AG09319 (cell line): ENCODE data around the gene GAREM1.

Source experiments
- DNase-seq: peaks from one replicate; pipeline ENCODE4 v3.0.0-alpha.2; 2010; ENCODE audit warnings: low read depth; ENCODE audit errors: extremely low read depth
- TF ChIP-seq, protein P1 (sequence below): IDR thresholded peaks from 2 replicates; pipeline ENCODE4 v1.5.1; 2011; ENCODE audit warnings: low read depth, mild to moderate bottlenecking, inconsistent platforms, low read length, moderate library complexity

The GAREM1 gene

DNA sequence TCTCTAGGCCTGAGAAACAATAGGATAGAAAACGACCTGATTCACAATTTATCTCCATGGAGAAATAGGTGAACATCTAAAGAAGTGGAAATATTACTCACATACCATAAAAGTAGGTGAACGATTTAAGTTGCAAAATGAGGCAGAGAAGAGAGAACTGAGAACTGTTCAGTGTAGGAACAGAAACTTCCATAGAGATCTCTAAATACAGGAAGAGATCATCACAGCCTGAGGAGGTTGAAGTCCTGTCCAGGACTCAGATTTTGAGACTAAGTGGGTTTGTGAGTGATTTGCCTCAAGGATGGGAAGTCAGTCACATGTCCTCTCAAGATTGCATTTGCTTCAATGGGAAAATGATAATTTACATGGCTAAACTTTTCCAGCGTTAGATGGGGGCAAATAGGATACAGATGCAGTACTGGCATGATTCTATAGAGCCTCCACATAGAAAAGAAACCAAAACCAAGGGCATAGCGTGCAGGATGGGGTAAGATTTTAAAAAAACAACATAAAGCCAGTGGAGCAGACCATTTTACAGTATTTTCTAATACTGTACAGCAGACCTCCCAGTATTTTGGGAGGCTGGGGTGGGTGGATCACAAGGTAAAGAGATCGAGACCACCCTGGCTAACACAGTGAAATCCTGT is 212.0 kb downstream of the GAREM1 start:
- DNase-seq: no peak

DNA sequence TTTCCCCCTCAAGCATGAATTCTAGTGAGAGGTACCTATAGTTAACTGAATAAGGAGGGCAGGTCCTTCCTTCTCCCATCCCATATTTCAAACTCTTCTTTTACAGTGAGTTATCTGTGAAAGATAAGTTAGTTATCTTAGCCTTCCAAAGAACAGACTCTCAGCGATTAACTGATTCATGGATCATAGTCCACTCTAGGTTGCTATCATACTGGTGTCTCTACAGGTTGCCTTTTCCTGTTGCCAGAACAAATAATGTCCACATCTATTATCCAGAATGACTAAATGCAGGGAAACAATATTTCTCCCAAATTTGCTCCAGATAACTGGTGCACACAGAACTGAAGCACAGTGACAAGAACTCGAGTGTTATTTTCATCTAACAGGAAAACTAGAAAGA is 212.5 kb downstream of the GAREM1 start:
- TF ChIP-seq, protein P1, sequence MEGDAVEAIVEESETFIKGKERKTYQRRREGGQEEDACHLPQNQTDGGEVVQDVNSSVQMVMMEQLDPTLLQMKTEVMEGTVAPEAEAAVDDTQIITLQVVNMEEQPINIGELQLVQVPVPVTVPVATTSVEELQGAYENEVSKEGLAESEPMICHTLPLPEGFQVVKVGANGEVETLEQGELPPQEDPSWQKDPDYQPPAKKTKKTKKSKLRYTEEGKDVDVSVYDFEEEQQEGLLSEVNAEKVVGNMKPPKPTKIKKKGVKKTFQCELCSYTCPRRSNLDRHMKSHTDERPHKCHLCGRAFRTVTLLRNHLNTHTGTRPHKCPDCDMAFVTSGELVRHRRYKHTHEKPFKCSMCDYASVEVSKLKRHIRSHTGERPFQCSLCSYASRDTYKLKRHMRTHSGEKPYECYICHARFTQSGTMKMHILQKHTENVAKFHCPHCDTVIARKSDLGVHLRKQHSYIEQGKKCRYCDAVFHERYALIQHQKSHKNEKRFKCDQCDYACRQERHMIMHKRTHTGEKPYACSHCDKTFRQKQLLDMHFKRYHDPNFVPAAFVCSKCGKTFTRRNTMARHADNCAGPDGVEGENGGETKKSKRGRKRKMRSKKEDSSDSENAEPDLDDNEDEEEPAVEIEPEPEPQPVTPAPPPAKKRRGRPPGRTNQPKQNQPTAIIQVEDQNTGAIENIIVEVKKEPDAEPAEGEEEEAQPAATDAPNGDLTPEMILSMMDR: no peak

More for the DNA sequence above, 212.0 kb downstream of the GAREM1 start:
- TF ChIP-seq, protein P1: no peak

DNA sequence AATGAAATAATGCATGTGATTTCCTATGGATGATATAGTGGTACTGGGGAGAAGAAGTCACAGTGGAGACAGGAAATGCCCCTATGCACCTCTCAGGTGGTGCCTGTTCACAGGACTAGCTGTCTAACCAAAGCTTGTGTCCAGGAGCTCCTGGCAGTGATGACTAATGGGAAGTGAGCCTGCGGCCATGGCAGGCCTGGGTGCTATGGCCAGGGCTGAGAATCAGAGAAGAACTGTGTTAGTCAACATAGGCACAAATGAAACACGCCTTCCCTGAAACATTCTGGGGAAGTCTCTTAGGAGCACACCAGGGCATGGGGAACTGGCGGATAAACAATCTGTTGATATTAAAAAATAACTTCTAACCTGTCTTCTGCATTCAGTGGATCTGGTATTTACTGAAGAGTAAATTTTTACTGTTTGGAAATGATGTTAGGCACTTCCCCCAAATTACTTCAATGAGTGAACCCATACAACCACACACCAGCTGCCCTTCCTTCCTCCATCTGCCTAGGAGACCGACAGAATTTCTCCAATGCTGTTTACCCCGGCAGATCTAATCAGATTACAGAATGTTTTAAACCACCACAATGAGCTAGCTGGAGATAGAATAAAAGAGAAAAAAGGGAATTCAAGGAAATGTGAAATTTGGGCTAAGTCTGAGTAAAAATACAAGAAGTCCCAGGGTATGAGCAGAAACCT is 213.4 kb downstream of the GAREM1 start:
- TF ChIP-seq, protein P1: no peak
- no peak for DNase-seq

More for the DNA sequence above, 212.5 kb downstream of the GAREM1 start:
- no peak for DNase-seq

DNA sequence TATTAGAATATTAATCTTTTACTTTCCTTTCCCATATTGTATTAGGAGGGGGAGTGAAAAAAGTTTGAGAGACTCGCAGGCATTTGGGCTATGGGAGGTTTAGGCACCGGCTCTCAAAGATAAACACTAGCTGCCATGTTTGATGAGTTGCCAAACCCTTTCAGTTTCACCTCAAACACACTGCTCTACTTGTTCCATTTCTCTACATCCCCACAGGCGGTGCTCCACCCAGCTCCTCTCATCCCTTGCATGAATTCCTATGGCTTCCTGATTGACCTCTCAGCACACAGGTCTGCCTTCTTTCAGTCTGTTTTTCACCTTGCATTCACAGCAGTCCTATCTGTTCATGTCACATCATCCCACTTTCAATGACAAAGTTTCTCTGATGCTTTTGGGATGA is 215.1 kb downstream of the GAREM1 start:
- no peak for DNase-seq
- TF ChIP-seq, protein P1: no peak

DNA sequence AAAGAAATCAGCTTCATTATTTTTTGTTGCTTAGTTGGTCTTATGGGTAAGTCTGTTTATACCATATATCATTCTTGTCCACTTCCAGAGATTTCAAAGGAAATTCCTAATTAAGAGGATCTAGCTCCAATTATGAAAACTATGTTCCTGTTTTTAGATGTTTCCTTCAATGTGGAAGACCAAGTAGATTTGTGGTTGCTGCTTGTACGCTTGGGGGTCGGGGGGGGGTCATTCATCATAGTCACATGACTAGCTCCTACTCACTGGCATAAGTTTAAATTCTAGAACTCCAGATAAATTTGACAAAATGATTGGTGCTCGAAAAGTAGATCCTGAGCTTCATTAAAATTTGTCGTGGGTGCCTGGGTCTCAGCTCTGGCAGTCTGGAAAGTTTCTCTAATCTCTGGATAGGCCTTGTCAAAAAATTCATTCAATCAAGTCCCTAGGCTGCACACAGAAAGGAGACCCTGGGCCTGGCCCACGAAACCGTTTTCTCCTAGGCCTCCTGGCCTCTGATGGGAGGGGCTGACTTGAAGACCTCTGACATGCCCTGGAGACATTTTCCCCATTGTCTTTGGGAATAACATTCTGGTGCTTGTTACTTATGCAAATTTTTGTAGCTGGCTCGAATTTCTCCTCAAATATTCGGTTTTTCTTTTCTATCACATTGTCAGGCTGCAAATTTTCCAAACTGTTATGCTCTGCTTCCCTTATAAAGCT is 218.4 kb downstream of the GAREM1 start:
- TF ChIP-seq, protein P1: no peak
- no peak for DNase-seq

DNA sequence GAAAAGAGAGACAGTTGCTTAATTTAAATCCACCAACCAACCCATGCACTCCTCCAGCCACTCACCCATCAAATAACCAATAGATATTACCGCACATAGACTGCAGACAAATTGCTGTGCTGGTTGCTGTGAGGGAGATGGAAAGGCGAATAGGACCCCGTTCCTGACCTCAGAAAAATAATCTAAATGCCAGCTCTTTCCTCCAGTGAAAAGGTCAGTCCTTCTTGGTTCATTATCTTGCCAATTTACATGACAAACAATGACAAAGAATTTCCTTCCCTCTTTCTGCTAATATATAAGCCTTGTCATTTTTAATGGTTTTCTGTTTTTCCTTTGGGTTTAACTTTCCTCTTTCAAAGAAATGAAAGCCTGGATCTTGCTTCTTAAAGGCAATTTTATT is 219.2 kb downstream of the GAREM1 start:
- no peak for DNase-seq
- TF ChIP-seq, protein P1: no peak
